ENCODE measurements around the gene CLRN3. TPM values are rescaled to one million over a fixed set of nuclear protein-coding genes. Genes with fewer than 3 reads are reported as not detected.

The CLRN3 gene
- total RNA-seq, 1 donor from 2014 or later: not detected

- Histone ChIP-seq H3K4me1 (no peaks in the 10 kb centered on the region), H3K36me3 (no peaks in the 10 kb centered on the region), H3K9me3 (no peaks in the 10 kb centered on the region), H3K4me3 (no peak overlapping the region), H3K27me3 (no peaks in the 10 kb centered on the region), H3K27ac (no peak overlapping the region)
- DNase-seq (ENCODE audit: low spot score in 2 of 2): peak in 1 of 2 donors; percentile 70
- intact Hi-C loops (cut with DNase I): no loop called here
- peak; percentile 52 to 69 (median 57) for TF ChIP-seq CTCF (IDR thresholded peaks at IDR 0.05)
Measured at GRCh38 chr10:127853868-127854768, 38.6 kb downstream of the CLRN3 start.

- Histone ChIP-seq H3K4me1 (no peaks in the 10 kb centered on the region), H3K27me3 (no peaks in the 10 kb centered on the region), H3K4me3 (no peak overlapping the region), H3K27ac (no peak overlapping the region), H3K36me3 (no peaks in the 10 kb centered on the region), H3K9me3 (no peaks in the 10 kb centered on the region)
- intact Hi-C loops (cut with DNase I): no loop called here
- no peak for DNase-seq (ENCODE audit: low spot score in 2 of 2)
- no peak for TF ChIP-seq CTCF (IDR thresholded peaks at IDR 0.05)
Measured at GRCh38 chr10:127852456-127852855, 40.3 kb downstream of the CLRN3 start.

- intact Hi-C loops (cut with DNase I): no loop called here
- no peaks in the 10 kb centered on the region for H3K36me3 ChIP-seq
- H3K27me3 ChIP-seq: no peaks in the 10 kb centered on the region
- no peak for TF ChIP-seq CTCF (IDR thresholded peaks at IDR 0.05)
- H3K27ac ChIP-seq: no peak overlapping the region
- DNase-seq (ENCODE audit: low spot score in 2 of 2): no peak
- no peak overlapping the region for H3K4me3 ChIP-seq
- no peaks in the 10 kb centered on the region for H3K9me3 ChIP-seq
- H3K4me1 ChIP-seq: no peaks in the 10 kb centered on the region
Measured at GRCh38 chr10:127851661-127852194, 41.0 kb downstream of the CLRN3 start.

GRCh38 chr10:127850944-127851343, 41.8 kb downstream of the CLRN3 start:
- Histone ChIP-seq H3K4me1 (no peaks in the 10 kb centered on the region), H3K4me3 (no peak overlapping the region), H3K27me3 (no peaks in the 10 kb centered on the region), H3K9me3 (no peaks in the 10 kb centered on the region), H3K36me3 (no peaks in the 10 kb centered on the region), H3K27ac (no peak overlapping the region)
- no peak for DNase-seq (ENCODE audit: low spot score in 2 of 2)
- TF ChIP-seq CTCF (IDR thresholded peaks at IDR 0.05): no peak
- intact Hi-C loops (cut with DNase I): no loop called here

- no peak for TF ChIP-seq CTCF (IDR thresholded peaks at IDR 0.05)
- H3K4me1 ChIP-seq: no peaks in the 10 kb centered on the region
- no peaks in the 10 kb centered on the region for H3K36me3 ChIP-seq
- intact Hi-C loops (cut with DNase I): no loop called here
- no peaks in the 10 kb centered on the region for H3K9me3 ChIP-seq
- no peaks in the 10 kb centered on the region for H3K27me3 ChIP-seq
- no peak for DNase-seq (ENCODE audit: low spot score in 2 of 2)
- H3K4me3 ChIP-seq: no peak overlapping the region
- no peak overlapping the region for H3K27ac ChIP-seq
Measured at GRCh38 chr10:127849921-127850320, 42.8 kb downstream of the CLRN3 start.
